Dermis microvascular lymphatic vessel endothelial cell (primary cell): ENCODE data around the gene STARD5. TPM values are rescaled to one million over a fixed set of nuclear protein-coding genes. Genes with fewer than 3 reads are reported as not detected.

Experiments
- DNase-seq, 2 donors: peaks; one replicate each; pipeline versions ENCODE4 v3.0.0 to v3.0.0-alpha.2; 2010; ENCODE audit warnings: low read depth in 2 of 2
- total RNA-seq: library from RNA; depleted of rRNA; stranded (reverse); fragments of >200 nt; gene quantifications from 2 replicates; pipeline ENCODE4 v1.2.1, GENCODE V29; 2014

The STARD5 gene
- total RNA-seq, 1 donor from 2014 or later = 0.77 TPM

GRCh38 chr15:81274931-81275707 lies 48.8 kb downstream of the STARD5 start:
- DNase-seq = peak; percentile 76 to 85

- DNase-seq = no peak
These were observed 49.7 kb downstream of the STARD5 start for GRCh38 chr15:81274255-81274654.

GRCh38 chr15:81273855-81274254 lies 50.1 kb downstream of the STARD5 start:
- no peak for DNase-seq

- DNase-seq = no peak
These were observed 50.7 kb downstream of the STARD5 start for GRCh38 chr15:81273200-81273599.

- peak in 1 of 2 donors; percentile 6 for DNase-seq
These were observed 51.9 kb downstream of the STARD5 start for GRCh38 chr15:81271761-81272644.

GRCh38 chr15:81270781-81271491 lies 53.0 kb downstream of the STARD5 start:
- no peak for DNase-seq

- no peak for DNase-seq
These were observed 53.8 kb downstream of the STARD5 start for GRCh38 chr15:81270188-81270587.

GRCh38 chr15:81268881-81269601 lies 54.9 kb downstream of the STARD5 start:
- DNase-seq = no peak

- DNase-seq = no peak
These were observed 55.6 kb downstream of the STARD5 start for GRCh38 chr15:81268340-81268739.

GRCh38 chr15:81265944-81266775 lies 57.8 kb downstream of the STARD5 start:
- DNase-seq = peak; percentile 63 to 81

GRCh38 chr15:81265256-81265943 lies 58.5 kb downstream of the STARD5 start:
- DNase-seq = no peak

GRCh38 chr15:81264072-81264857 lies 59.7 kb downstream of the STARD5 start:
- DNase-seq = no peak

GRCh38 chr15:81263477-81263876 lies 60.5 kb downstream of the STARD5 start:
- no peak for DNase-seq

- no peak for DNase-seq
These were observed 62.6 kb downstream of the STARD5 start for GRCh38 chr15:81261172-81261811.

- DNase-seq = no peak
These were observed 64.1 kb downstream of the STARD5 start for GRCh38 chr15:81259760-81260298.
